HG02973 (cell line): ENCODE data around the gene FBH1.
"Not testable (repeated sequence)": the region's sequence is repeated elsewhere in the genome, so short reads cannot be mapped to it uniquely, and the experiment has no call there.

Experiments used
- ATAC-seq: cut with Tn5 transposase; IDR thresholded peaks from one replicate; pipeline ENCODE4 v1.9.1; 2021; ENCODE audit warnings: moderate library complexity; ENCODE audit not compliant: unreplicated experiment

The FBH1 gene

DNA sequence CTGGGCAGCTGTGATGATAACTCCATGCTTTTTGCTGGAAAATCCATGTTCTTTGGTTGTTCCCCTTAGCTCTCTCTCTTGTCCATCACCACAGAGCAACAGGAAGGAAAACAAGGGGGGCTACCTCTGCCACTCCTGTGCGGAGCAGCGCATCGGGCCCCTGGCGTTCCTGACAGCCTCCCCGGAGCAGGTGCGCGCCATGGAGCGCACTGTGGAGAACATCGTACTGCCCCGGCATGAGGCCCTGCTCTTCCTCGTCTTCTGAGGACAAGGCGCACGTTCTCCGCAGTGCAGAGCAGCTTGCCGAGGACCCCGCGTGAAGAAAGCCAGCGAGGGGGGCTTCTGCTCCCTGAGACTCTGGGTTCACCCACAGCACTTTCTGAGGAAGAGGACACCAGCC, 47.0 kb downstream of the FBH1 start:
- ATAC-seq: no peak

DNA sequence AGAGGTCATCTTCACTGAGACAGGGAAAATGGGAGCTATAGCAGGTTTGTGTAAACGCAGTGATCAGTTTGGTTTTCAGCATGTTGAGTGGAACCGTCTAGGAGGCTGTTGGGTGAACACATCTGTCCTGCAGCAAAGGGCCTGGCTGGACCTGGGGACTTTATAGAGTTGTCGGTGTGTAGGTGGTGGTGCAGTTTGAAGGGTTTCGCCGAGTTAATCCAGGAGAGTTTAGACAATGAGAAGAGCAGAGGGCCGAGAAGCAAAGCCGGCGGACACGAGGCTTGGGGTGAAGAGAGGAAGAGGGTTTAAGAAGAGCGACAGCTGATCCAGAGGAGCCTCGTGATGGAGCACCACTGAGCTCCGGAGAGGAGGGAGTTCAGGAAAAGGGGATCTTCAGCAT, 48.2 kb downstream of the FBH1 start:
- ATAC-seq: no peak

DNA sequence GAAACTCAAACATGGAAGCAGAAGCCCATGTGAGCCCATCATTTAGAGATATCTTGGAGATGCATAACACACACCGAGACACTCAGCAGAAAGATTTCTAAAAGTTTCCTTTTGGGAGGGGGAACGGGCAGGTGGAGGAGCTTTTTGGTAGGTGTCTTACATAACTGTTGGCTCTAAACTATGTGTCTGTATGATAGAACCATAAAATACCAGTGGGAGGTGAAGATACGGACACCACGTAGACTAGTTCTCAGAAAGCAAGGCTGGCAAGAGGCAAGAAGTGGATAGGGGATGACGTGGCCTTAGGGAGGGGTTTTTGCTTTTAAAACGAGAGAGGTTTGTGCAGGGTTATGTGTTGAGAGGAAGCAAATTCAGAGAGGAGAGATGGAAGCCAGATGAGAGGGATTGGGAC, 50.8 kb downstream of the FBH1 start:
- no peak for ATAC-seq

DNA sequence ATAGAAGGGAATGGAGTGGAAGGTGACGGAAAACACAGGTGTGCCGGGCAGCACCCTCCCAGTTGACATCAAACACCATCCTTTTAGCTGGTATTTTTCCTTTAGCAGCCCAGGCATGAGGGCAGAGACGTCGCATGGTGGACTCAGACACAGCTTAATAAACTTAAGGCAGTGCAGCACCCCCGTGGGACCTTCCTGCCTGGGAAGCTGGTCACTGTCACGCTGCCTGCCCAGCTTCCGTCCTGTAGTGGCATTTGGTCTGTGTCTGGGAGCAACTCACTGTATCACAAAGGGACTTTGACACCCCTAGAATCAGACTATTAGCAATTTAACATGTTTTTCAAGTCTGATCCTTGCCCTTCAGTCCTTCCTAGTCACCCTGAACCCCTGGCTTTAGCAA, 51.5 kb downstream of the FBH1 start:
- ATAC-seq: no peak

DNA sequence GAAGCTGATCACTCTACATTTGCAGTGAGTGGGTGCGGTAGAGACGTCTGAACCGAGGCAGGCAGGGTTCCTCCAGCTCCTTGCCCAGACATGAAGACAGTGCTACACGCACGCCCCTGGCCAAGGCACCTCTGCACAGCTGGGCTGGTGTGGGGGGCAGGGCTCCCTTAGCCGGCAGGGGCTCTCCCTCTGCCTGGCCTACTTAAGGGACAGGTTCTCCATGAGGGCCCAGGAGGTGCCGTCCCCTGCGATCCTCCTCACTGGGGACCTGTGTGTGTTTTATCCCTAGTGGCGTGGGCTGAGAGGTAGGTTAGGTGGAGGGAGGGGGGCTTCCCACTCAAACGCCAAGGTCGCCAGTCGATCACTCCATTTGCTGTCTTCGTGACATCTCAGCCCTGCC, 52.0 kb downstream of the FBH1 start:
- ATAC-seq: no peak

DNA sequence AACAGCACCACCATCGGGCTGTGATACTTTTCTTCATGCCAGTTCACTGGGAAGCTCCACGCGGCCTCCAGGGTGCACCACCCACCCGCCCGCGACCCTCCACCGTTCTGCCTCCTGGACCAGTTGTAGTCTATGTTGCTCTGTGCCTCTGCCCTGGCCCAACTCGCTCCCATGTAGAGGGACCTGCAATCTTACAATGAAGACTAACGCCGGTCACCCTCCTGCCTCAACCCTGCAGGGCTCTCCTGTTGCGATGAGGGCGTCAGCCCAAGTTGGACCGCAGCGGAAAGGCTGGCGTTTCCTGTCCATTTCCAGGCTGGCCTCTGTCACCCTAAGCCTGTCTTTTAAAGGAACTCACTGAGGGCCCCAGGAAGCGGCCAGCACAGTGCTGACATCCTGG, 52.4 kb downstream of the FBH1 start:
- ATAC-seq: no peak

DNA sequence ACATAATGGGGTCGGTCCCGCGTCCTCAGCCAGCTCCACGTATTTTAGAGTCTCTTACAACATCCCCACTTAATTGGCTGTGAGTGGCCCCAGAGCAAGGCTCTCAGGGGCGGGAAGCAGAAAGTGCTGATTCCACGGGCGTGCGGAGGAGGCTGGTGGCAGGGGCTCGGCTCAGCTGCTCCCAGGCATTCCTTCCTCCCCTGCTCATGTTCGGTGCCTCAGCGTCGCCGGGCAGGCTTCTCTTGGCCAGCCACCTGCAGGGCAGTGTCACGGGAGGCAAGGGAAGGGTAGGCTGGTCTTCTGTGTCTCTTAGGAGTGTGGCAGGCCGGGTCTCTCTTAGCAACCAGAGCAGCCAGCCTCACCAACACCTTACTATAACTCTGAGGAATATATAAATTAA, 53.5 kb downstream of the FBH1 start:
- no peak for ATAC-seq

DNA sequence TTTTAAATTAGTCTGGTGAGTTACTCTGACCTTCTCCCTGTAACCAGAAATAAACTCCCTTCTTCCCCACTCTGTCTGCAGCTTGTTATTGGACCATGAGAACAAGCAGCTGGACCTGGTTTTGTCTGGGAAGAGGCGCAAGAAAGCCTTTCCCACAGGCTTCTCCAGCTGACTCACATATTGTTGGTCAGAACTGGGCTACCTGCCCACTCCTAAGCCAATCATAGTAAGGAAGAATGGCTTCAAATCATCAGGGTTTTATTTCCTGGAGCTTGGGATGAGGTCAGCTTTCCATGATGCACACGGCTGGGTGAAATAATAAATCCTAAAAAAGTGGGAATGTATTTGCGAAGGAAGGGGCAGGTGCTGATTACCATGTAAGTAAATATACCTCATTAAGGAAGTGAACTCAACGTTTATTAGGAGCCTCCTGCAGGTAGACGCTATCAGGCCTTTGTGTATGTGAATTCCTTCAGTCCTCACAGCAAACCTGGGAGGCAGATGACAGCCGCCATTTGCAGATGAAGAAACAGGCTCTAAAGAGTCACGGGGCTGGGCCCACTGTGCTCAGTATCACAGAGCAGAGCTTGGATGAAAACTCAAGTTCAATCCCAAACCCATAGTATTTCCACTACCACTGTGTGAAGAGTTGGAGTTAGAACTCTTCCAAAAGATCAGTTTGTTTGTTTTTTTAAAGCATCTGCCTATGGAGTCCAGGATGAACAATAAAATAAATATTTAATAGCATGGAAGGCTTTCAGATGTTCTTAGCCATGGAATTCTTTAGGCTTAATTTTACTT, 54.5 kb downstream of the FBH1 start:
- ATAC-seq: no peak

DNA sequence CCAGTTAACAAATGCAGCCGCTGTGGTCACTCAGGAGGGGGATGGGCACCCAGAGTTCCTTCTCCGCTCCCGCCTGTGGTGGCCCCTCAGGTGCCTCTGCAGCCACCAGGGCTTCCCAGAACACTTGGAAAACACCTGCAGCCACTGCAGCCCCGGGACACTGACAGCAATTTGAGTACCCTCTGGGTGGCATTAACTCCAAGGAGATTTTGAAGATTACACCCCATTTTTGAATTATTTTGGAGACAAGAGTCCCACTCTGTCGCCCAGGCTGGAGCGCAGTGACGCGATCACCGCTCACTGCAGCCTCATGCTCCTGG, 55.1 kb downstream of the FBH1 start:
- no peak for ATAC-seq

DNA sequence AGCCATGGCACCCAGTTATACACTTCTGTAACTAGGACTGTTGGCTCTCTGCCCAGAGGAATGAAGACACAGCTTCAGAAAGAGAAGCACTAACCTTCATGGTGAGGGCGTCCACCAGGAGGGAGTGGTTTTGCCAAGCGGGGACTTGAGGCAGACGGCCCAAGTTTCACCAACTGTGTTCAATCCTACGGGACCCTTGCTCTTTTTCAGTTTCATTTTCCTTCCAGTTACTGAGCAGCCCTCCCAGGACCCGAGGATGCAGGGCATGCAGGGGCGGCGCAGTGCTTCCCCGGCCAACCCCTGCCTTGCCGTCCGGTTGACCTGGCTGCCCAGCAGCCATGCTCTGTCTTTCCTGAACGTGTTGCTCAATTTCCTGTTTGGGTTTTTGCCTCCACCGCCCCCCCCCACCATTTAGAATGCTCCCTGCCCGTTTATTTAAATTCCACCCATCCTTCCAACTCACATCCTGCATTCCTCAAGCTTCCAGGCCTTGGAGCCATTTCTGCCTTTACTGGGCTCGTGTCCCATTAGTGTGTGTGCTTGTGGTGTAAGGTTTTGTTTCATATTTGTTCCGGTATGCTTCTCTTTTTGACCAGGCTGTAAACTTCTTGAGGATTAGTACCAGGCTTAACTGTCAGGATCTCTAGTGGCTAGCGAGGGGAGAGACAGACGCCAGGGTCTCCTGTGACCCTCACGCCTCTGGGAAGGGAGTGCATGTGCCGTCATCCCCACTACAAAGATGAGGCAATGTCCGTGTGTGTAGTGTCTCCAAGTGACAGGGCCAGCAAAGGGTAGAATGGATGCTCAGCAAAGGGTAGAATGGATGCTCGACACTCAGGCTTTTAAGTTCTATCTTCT, 55.7 kb downstream of the FBH1 start:
- no peak for ATAC-seq

DNA sequence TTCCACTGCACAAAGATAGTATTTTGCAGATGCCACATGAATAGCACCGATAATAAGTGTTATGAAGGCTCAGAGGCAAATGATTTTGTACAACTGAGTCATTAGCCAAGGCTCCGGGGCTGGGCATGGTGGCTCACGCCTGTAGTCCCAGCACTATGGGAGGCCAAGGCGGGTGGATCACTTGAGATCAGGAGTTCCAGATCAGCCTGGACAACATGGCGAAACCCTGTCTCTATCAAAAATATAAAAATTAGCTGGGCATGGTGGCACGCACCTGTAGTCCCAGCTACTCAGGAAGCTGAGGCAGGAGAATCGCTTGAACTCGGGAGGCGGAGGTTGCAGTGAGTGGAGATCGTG, 56.4 kb downstream of the FBH1 start:
- ATAC-seq: not testable (repeated sequence)

DNA sequence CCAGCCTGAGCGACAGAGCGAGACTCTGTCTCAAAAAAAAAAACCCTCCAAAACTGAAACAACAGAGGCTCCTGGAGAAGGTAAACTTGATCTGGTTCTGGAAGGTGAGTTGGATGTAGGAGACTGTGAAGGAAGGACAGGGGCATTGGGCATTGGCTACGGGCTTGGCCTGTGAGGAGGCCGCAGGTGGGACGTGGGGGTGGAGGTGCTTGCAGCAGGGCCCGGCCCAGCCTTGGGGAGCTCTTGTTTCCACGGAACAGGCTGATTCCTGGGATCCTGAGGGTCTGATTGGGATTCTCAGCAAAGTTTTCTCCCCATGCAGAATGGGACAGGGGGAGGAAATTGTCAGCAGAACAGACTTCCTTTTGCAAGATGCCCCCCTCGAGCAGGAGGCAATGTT, 56.7 kb downstream of the FBH1 start:
- ATAC-seq: no peak

DNA sequence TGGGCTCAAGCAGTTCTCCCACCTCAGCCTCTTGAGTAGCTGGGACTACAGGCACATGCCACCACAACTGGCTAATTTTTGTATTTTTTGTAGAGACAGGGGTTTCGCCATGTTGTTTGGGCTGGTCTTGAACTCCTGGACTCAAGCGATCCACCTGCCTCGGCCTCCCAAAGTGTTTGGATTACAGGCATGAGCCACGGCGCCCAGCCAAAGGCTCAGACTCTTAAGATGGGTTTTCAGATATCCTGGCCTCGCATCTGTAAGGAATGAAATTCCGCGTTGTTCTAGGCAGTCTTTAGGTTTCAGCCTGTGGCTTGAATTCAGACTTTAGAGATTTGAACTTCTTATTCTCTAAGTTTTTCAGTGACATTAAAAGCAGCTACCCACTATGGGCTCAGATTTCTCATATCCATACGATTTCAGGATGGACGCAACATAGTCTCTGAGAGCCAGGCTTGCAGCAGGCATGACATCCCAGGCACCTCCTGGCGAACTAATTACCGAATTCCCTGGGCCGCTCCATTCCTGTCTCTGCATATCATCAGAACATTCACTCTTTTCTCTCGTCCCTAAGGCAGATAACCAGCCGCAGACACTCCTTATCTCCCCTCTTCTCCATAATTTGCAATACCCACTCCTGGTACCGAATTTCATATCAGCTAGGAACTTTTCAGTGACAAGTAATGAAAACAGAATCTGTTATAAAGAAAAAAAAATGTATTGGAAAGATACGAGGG, 57.6 kb downstream of the FBH1 start:
- no peak for ATAC-seq

DNA sequence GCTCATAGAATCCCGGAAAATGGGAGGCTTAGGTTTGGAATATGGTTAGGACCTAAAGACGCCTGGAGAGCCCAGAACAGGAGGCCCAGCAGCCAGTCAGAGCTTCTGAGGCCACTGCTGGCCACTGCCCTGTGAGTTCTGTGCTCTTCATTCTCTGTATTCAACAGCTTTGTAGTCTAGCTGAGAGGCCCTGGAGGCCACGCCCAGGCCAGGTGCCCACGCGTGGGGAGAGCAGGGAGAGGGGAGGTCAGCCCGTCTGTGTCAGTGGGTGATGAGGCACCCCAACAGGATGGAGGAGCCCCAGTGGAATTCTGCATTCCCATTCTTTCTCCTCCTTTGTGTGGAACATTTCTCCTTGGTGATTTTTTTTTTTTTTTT, 58.2 kb downstream of the FBH1 start:
- no peak for ATAC-seq

DNA sequence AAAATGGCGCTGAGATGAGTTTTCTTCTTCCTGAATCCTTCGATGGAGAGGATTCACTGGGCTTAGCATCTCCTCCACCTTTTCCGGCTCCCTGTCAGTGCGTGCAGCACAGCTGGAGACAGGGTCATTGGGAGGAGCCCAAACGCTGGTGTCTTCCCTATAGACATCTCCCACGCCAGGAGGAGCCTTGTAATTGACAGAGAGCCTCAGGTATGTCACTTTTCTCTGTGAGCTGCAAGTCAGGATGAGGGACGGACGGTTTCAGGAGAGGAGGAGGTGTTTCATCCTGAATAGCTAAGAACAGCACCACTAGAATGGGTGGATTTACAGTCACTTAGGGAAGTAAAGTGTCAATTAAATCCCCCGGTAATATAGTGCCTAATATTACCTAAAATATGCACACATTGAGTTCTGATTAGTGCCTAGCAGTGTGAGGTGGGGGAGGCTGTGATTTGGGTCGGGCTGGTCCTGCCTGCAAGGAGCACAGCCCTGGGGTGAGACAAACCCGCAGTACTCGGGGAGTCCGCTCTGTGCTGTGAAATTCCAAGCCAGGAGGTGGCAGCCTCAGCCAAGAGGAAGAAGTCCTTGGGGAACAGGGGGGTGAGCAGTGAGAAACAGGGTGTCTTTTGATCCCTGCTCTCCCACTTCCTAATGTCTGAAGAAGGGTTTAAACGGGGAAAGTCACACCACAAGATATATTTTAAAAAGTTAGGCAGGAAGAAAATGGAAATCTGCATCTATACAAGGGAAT, 59.1 kb downstream of the FBH1 start:
- ATAC-seq: no peak

DNA sequence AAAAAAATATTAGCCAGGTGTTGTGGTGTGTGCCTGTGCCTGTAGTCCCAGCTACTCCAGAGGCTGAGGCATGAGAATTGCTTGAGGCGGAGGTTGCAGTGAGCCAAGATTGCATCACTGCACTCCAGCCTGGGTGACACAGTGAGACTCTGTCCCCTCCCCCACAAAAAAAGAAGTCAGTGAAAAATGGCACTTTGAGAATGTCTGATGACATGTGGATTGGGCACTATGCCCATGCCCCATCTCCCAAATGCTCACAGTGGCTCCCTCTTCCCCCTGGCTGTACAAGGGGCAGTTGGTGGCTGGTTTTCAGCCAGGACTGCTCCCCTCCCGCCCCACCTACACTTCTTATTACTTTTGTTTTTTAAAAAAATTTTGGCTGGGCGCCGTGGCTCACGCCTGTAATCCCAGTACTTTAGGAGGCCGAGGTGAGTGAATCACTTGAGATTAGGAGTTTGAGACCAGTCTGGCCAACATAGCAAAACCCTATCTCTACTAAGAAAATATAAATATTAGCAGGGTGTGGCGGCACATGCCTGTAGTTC, 61.2 kb downstream of the FBH1 start:
- no peak for ATAC-seq

DNA sequence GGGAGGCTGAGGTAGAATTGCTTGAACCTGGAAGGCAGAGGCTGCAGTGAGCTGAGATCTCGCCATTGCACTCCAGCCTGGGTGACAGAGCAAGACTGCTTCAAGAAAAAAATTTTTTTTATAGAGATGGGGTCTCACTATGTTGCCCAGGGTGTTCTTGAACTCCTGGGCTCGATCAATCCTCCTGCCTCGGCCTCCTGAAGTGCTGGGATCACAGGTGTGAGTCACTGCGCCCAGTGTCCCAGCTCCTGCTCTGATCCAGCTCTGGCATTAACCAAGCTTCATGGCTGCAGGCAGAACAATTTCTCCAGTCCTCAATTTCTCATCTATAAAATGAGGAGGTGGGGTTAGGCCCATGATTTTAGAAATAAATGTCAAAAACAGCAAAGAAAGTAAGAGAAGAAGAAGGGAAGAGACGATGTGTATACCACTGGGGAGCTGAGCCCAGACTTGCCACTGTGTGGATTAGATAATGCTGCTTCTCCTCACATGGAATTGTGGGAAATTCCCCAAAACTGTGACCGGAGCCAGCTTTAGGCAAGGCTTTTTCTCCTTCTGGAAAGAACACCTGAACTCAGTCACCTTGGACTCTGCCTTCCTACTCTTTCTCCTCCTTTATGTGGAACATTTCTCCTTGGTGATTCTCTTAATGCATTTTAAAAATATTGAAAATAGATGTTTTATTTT, 61.8 kb downstream of the FBH1 start:
- ATAC-seq: no peak

DNA sequence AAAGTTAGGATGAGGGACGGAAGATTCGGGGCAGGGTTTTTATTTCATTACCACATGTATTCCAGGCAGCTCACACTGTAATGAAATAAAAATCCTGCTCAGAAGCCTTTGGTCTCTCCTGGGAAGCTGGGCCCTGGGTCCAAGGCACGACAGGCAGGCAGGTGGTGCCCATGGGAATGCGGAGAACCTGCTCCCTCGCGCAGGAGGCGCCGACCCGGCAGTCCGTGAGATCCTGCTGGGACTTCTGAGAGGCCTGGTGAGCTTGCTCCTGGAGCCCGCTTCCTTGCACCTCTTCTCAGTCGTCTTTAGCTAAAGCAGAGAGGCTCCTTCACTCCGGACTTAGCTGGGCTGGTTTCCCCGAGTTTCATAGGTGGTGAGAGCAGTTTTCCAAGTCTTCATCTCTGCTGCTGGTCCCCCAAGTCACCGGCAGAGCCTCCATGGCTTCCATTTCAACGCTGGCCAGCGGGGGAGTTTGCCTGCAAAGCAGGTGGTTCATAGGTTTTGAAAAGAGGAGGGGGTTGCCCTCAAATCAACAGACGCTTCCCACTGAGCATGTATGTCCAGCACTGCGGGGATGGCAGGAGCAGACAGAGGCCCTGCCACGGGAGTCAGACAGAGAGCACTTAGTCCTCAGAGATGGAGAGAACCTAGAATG, 62.8 kb downstream of the FBH1 start:
- no peak for ATAC-seq

DNA sequence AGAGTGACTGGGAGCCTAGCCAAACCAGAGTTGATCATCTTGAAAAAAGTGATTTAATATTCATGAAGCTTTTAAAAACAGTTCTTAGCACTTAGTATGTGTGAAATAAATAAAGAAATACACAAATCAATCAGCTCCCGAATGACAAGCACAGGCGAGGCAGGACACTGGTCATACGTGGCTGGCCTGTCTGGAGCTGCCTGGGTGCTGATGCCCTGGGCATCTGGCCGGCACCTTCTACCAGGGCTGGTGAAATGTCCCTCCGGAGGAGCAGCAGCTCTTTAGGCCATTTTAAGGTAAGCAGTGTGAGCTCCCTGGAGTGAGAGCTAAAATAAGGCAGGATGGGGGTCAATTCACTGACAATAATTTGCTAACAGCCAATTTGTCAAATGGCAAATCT, 63.6 kb downstream of the FBH1 start:
- ATAC-seq: no peak
